GM18502 (cell line): ENCODE results near the gene PTPRH.
"Not testable (repeated sequence)": the region's sequence is repeated elsewhere in the genome, so short reads cannot be mapped to it uniquely, and the experiment has no call there.

ENCODE experiments used
- ATAC-seq: cut with Tn5 transposase; IDR thresholded peaks from one replicate; pipeline ENCODE4 v1.9.1; 2021; ENCODE audit warnings: mild to moderate bottlenecking; ENCODE audit not compliant: unreplicated experiment, poor library complexity

The PTPRH gene

DNA sequence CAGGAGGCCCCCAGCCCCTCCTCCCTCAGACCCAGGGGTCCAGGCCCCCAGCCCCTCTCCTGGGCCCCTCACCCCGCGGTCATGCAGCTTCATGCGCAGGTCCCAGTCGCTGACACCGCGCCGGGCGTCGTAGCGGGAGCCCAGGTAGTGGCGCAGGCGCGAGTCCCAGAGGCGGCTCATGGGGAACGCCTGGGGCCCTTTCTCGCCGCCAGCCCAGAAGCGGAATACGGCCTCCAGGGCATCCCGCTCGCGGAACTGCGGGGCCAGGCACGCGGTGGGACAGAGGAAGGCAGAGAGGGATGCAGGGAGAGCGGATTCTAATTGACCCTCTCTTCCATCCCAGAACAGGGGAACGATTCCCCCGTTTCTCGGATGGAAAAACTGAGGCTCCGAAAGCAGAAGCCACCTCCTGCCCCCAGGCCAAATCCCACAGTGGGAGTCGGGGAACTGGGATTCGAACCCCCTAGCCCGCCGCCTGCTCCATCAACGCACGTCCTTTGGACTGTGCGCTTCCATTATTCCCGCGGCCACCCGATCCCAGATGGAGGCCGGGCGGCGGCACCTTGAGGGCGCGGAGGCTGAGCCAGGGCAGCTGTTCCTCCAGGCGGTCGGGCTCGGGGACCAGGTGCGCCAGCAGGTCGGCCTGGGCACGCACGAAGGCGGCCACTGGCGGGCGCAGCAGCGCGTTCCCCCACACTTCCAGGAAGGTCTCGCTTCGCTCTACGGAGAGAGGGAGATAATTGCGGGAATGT is 47.6 kb downstream of the PTPRH start:
- ATAC-seq: no peak

DNA sequence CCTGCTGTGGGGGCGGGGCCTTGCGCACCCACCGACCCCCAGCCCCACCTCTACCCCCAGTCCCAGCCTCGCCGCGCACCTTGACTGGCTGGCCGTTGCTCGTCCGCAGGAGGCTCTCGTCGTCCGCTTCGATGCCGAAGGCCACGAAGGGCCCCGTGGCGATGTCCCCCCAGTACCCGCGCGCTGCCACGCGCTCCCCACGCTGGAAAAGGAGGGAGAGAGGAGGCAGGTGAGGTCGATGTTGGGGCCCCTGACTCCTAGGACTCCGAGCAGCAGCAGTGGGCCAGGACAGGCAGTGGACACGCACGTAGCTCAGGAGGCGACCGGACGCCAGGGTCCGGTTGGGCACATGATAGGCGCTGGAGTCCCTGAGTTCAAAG is 48.3 kb downstream of the PTPRH start:
- ATAC-seq: no peak

DNA sequence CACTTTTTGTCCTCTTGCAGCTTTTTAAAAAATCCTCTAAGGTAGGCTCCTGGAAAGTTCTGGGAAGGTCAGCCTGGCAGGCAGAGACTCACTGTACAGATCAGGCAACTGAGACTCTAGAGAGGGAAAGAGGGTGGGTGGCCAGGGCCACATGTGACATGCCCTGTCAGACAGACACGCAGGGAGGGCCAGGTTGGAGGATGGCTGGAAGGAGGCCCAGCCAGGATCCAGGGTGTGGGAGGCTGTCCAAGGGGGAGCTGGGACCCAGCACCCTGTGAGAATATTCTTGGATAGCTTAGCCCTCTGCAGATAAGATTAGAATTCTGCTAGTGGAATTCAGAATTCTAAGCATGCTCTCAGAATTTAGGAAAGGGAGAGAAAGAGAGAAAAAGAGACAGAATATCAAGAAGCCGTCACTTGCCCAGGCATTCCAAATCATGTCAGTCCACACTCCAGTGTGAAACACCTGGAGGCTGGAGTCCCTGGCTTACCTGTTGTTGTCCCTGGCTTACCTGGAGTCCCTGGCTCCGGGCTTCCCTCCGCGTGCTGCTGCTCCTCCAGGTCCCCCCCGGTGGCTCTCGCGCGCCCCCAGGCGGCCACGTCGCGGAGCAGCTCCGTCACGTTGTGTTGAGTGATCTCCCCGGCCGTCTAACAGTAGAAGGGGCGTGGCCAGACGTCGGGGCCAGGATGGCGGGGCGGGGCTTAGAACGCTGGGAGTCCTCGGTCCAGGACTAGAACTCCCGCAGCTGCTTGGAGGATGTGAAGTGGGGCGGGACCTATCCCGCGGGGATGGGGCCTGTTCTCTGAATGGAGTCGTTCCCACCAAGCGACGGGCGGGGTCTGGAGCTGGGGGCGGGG is 48.9 kb downstream of the PTPRH start:
- ATAC-seq: no peak

DNA sequence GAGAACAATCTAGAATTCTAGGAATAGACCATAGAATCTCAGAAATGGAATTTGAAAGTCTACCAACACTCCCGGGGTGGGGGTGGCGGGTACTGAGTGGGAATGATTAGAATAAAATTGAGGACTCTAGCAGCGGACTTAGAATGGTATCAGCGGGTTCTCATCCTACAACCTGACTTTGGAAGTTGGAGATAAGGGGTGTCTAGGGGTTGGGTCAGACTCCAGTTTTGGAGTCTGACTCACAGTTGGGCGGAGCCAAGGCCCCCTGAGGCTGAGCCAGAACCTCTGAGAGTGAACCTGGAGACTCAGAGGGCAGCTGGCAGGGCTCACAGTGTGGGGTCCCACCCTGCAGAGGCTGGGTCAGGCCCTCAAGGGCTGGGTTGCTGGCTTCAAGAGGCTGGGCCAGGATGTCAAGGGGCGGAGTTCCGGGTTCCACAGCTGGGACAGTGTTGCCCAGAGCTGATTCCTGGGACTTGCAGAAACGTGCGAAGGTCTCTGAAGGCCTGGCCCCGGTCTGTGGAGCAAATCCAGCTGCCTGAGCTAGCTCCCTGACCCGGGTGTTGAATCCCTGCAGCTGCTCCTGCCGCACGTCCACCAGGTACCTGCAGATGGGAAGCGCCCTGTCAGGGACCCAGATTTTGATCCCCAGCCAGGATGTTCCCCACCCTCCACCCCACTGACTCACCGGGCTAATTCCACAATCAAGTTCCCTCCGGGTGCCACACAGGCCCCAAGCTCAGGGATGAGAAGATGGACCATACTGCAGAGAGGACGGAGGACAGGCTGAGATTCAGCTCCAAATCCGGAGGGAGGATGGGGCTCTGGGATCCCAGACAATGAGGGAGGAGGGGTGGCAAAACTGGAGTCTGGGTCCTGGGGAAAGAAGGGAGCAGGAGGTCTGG is 50.2 kb downstream of the PTPRH start:
- no peak for ATAC-seq

GRCh38 chr19:55158423-55158822 is 50.9 kb downstream of the PTPRH start:
- no peak for ATAC-seq

DNA sequence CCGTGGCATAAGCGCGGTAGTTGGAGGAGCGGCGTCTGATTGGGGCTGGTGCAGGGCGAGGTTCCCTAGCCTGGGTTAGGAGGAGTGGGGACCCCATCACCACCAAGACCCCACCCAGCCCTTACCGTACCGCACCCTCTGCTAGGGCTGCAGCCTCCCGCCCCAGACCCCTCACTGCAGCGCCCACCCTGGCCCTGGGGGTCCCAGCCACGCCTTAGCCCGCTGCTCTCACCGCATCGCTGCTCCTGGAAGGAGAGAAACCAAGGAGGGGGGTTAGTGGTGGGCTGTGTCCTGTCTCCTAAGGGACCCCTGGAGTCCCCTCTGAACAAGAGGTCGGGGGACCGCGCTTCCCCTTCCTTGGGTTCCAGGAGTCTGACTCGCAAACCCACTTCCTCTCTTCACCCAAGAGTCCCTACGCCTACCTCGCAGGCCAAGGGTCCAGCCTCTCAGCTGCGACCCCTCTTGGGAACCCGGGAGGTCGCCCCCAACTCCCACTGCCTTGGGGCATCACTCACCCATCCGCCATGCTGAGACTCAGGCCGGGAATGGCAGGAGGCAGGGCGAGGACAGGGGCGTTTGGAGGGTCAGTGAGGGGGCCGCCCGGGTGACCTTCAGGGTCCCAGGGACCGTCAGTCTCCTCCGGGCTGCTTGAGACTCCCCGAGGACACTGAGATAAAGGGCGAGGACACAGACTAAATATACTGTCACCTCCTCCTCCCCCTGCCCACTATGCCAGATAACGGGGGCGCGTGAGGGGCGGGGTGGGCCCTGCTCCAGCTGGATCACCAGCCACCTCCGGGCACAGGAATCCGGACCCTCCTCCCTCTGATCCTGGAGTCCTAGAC is 52.0 kb downstream of the PTPRH start, which contains the start of gene TNNI3:
Gene TNNI3 (minus strand): TSS at position 669 of the 845 bp plus-strand sequence. CDS start 143 bp downstream, at position 526.
- ATAC-seq: no peak

- no peak for ATAC-seq
These were observed 52.9 kb downstream of the PTPRH start for GRCh38 chr19:55156202-55157063.

GRCh38 chr19:55155784-55156183 is 53.5 kb downstream of the PTPRH start:
- not testable (repeated sequence) for ATAC-seq

- ATAC-seq: no peak
These were observed 55.5 kb downstream of the PTPRH start for GRCh38 chr19:55153652-55154264.

GRCh38 chr19:55152017-55152416 is 57.3 kb downstream of the PTPRH start:
- ATAC-seq: no peak

GRCh38 chr19:55149078-55150003 is 60.0 kb downstream of the PTPRH start, which contains the start of gene TNNT1:
TNNT1 (minus strand) TSS chr19:55149206; CDS start chr19:55147157, 2,049 bp downstream.
- no peak for ATAC-seq

- ATAC-seq: no peak
These were observed 61.6 kb downstream of the PTPRH start for GRCh38 chr19:55147545-55148251.

DNA sequence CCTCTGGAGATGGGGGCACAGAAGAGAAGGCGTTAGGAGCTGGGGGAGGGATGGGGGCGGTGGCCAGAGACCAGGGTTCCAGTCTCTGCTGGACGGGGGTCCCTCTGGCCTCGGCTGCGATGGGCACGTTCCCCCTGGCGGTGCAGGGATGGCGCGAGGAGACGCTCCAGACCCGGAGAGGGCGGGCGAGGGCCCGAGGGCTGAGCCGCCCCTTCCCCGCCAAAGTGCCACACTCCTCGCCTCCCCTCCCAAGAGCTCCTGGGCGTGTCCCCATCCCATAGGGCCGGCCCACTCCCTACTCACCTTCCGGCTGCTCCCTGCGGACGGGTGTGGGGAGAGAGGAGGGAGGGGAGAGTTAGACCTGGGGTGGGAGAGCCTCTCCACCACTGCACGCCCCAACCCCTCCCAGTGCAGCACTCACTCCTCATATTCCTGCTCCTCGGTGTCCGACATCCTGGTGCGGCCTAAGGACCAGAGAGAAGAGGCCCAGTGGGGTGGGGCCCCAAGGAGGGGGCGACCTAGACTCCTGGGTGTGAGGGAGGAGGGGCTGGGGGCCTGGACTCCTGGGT is 62.5 kb downstream of the PTPRH start:
- no peak for ATAC-seq

DNA sequence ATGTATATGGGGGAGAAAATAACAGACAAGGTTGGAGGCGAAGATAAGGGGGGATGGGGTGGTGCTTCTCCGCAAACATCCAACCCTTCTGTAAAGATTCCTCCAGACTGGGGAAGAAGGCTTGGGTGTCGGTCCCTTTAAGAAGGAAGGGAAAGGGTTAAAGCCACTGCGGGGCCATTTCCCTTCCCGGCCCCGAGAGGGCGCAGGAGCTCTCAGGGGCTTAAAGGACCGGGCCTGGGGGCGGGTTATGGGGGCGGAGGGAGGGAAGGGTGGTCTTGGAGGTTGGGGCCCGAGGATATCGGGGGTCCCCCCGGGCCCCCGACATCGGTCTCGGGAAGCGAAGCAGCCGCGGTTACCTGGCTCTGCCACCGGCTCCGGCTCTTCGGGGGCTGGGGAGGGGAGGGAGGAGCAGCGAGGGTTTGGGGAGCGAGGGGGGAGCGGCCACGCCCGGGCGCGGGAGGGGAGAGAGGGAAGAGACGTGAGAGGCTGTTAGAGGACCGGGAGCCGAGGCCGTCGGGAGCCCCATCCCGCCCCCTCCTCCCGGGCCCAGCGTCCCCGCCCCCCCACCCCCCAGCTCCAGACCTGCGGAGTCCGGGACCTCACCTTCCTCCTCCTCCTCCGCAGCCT is 63.1 kb downstream of the PTPRH start:
- ATAC-seq: no peak

DNA sequence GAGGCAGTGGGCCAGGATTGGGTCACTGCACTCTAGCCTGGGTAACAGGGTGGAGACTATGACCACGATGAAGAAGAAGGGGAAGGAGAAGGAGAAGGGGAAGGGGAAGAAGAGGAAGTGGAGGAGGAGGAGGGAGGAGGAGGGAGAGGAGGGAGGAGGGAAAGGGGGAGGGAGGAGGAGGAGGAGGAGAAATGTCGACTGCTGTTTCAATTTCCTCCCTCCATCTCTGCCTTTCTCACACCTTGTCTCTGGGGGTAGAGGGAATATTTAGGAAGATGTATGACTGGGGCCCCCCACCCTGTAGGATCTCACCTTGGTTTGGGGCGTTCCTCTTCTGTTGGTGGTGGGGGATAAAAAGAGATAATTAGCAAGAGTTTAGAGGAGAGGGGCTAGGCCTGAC is 64.1 kb downstream of the PTPRH start:
- no peak for ATAC-seq

DNA sequence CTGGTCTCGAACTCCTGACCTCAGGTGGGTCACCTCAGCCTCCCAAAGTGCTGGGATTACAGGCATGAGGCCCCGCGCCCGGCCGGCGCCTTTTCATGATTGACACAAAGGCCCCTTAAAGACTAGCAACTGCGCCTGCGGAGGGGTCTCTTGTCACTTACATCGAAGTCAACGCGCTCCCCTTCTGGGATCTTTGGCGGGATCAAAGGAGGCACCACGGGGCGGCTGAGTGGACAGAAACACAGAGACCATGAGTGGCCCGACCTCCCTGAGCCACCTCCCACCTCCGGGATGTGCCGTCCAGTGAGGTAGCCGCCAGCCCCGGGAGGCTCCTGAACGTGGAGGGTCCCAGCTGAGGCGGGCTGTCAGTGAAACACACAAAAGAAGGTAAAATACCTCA is 67.6 kb downstream of the PTPRH start:
- ATAC-seq: no peak
